ENCODE measurements around the gene CPT1B.

- TF ChIP-seq CTCF (conservative IDR thresholded peaks at IDR 0.05) (no peak), ZFX (IDR thresholded peaks at IDR 0.05) (no peak)
Measured at GRCh38 chr22:50568626-50569025, 9.6 kb downstream of the CPT1B start.

All from C4-2B (cell line).